CMK (cell line): ENCODE measurements around the gene DROSHA.
"Not testable (repeated sequence)": the region's sequence is repeated elsewhere in the genome, so short reads cannot be mapped to it uniquely, and the experiment has no call there.

Experiments used
- DNase-seq: peaks from one replicate; pipeline ENCODE4 v3.0.0-alpha.2; 2010; ENCODE audit warnings: low read depth

DROSHA gene

GRCh38 chr5:31378838-31379237 lies 153.1 kb downstream of the DROSHA start:
- DNase-seq: no peak

- no peak for DNase-seq
Measured at GRCh38 chr5:31378136-31378535, 153.8 kb downstream of the DROSHA start.

- no peak for DNase-seq
Measured at GRCh38 chr5:31377274-31377946, 154.5 kb downstream of the DROSHA start.

- DNase-seq: no peak
Measured at GRCh38 chr5:31375999-31376720, 155.7 kb downstream of the DROSHA start.

GRCh38 chr5:31372124-31372523 lies 159.8 kb downstream of the DROSHA start:
- no peak for DNase-seq

- no peak for DNase-seq
Measured at GRCh38 chr5:31366941-31367340, 165.0 kb downstream of the DROSHA start.

- DNase-seq: no peak
Measured at GRCh38 chr5:31365776-31366175, 166.1 kb downstream of the DROSHA start.

- DNase-seq: no peak
Measured at GRCh38 chr5:31364881-31365636, 166.8 kb downstream of the DROSHA start.

GRCh38 chr5:31362931-31363568 lies 168.8 kb downstream of the DROSHA start:
- no peak for DNase-seq

GRCh38 chr5:31362529-31362900 lies 169.4 kb downstream of the DROSHA start:
- DNase-seq: no peak

GRCh38 chr5:31361704-31362528 lies 170.0 kb downstream of the DROSHA start:
- not testable (repeated sequence) for DNase-seq

GRCh38 chr5:31361234-31361633 lies 170.7 kb downstream of the DROSHA start:
- DNase-seq: no peak

GRCh38 chr5:31359839-31360238 lies 172.1 kb downstream of the DROSHA start:
- no peak for DNase-seq

- no peak for DNase-seq
Measured at GRCh38 chr5:31357038-31357437, 174.9 kb downstream of the DROSHA start.

GRCh38 chr5:31355337-31355736 lies 176.6 kb downstream of the DROSHA start:
- DNase-seq: no peak
